Activated CD4-positive, alpha-beta T cell treated with anti-CD3 and anti-CD28 coated beads, Interleukin-10, Interleukin-2, amounts not matched to agents 100 ng/mL and 50 ng/mL, durations not matched to agents 16 hours and 8 hours (primary cell): Measurements from ENCODE around the gene NKAPL.

Experiments used
- DNase-seq: peaks from one replicate; pipeline ENCODE4 v3.0.0-alpha.2; 2020

NKAPL gene

DNA sequence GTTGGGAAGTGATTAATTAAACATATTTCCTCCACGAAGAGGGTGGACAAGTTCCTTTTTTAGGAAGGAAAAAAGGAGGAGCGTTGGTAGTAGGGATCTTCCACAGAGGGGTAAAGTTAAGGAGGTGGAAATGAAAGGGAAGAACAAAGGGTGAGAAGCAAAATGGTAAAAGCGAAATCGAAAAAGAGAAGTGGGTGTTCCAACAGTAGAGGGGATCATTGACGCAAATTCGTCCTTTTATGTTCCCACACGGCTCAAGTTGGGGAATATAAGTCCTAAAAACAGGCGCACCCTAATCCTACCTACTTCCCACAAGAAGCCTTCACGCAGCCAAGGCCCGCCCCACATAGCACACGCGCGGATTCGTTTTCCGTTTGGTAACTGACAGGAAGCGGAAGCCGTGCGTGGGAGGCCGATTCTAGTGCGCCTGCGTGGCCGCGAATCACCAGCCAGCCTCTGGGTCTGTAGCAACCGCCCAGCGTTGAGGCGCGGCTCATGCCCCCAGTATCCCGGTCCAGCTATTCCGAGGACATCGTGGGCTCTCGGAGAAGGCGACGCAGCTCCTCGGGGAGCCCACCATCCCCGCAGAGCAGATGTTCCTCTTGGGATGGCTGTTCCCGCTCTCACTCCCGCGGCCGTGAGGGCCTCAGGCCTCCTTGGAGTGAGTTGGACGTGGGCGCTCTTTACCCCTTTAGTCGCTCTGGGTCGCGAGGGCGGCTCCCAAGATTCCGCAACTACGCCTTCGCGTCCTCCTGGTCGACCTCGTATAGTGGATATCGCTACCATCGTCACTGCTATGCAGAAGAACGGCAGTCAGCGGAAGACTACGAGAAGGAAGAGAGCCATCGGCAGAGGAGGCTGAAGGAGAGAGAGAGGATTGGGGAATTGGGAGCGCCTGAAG lies at the start of gene NKAPL:
Gene NKAPL, plus strand, starts transcription at position 421 of the 901 bp plus-strand sequence. Its CDS starts 75 bp downstream, at position 496.
- DNase-seq: peak; percentile 34

GRCh38 chr6:28209753-28210535 lies 49.2 kb upstream of the NKAPL start:
- no peak for DNase-seq

- peak; percentile 26 for DNase-seq
These were observed 47.1 kb upstream of the NKAPL start for GRCh38 chr6:28211840-28212509.

- peak; percentile 88 for DNase-seq
These were observed 46.4 kb upstream of the NKAPL start for GRCh38 chr6:28212510-28213212.

DNA sequence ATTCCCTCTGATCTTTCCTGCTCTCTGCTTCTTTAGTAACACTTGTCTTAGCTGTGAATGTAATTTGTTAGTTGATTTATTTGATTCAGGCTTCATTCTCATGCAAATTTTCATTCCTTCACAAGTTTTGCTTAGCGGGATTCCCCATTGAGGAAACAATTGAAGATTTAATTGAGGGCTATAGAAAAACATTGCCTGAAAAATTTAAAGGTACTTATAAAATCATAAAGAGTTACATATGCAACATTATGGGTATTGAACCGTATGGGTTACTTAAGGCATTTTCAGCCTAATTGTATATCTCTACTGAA lies 45.9 kb upstream of the NKAPL start:
- DNase-seq: no peak

GRCh38 chr6:28215425-28215824 lies 43.7 kb upstream of the NKAPL start:
- no peak for DNase-seq

DNA sequence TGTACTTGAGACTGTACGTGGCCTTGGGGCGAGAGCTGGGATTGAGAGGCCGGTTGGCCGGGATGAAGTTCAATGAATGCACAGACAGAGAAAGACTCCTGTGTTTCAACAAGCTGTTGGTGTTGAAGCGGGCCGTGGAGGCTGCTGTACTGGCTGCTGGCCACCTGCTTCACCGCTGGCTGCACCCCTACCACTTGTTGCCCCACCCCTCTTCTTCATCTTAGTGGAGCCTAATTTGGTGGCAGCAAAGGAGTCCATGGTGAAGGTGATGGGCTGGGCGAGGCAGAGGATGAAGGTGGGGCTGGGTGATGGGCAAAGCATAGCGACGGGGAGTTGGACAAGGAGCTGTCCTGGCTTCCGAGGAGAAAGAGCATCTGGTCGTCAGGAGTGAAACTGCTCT lies 41.2 kb upstream of the NKAPL start:
- no peak for DNase-seq

- DNase-seq: peak; percentile 44
These were observed 40.5 kb upstream of the NKAPL start for GRCh38 chr6:28218312-28219248.

DNA sequence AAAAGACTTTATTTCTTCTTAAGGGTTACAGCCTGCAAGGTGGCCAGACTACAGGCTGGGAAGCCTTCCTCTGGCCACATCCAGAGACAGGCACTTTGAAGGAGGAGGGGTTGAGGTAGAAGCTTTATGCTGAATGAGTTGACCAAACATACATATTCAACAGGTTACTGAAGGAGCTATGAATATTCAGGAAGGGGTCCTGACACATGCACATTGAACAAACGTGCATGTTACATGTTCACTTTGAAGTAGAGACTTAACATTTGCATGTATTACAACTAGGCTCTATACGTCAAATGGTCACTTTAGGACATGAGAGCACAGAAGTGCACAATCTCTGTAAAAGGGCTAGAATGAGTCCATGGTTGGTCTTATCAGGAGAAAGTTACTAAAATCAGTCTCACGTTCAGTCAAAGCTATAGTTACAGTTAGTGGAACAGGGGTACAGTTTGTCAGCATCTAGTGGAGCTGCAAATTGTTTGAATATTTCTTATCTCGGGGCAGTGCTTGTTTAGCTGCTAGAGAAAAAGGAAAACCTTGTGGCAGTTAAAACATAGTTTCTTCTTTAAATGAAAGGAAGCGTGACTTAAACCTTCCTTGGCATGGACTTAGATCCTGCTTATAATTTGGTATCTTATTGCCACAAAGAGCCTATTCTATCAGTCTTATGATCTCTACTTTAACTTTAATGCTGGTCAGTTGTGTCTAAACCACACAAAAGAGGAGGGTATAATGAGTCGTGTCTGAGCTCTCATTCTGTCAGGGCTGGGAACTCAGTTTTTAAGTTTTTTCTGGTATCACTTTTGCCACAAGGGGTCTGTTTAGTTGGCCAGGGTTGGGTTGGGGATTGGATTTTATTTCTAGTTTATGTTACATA lies 38.6 kb upstream of the NKAPL start:
- no peak for DNase-seq

DNA sequence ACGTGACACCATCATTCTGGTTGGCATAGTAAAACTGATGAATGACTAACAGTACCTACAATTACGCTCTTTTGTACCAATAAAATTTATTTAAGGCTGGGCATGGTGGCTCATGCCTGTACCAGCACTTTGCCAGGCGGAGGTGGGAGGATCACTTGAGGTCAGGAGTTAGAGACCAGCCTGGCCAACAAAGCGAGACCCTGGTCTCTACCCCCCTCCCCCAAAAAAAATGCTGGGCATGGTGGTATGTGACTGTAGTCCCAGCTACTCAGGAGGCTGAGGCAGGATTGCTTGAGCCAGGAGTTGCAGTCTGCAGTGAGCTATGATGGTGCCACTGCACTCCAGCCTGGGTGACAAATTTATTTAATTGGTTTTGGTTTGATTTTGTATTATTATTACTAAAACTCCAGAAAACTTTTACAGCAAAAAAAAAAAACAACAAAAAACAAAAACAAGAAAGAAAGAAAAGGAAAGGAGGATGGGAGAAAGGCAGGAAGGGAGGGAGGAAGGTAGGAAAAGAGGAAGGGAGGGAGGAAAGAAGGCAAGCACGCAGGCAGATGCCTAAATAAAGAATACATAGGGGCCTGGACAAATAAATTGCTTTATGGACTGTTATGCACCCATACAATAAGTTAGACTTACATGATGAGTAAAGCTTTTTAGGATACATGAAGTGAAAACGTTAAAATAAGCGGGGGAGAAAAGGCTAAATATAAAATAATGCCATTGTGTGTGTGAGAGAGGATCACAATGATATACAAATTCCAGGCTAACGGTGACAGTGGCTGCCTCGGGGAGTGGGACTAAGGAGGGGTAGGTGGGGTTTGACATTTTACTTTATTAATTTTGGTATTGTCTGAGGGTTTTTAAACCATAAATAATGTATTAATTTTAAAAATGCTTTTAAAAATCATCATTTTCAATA lies 34.7 kb upstream of the NKAPL start:
- DNase-seq: no peak

- DNase-seq: peak; percentile 60
These were observed 33.9 kb upstream of the NKAPL start, which contains the start of gene ZSCAN9 for GRCh38 chr6:28225056-28225834. TSS of gene ZSCAN9 (plus strand) at chr6:28225275. CDS start at chr6:28227085, 1,810 bp downstream.

DNA sequence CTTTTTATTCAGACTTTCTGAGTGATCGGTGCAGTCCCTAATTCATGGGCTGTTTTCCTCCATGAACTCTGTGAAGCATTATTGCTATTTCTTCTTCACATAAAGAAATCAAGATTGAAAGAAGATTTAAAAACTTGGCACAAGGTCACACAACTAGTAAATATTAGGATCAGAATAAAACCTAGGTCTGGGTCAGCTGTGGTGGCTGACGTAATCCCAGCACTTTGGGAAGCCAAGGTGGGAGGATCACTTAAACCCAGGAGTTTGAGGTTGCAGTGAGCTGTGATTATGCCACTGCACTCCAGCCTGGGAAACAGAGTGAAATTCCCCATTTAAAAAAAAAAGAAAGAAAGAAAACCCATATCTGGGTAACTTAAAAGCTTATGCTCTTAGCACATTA lies 32.6 kb upstream of the NKAPL start:
- no peak for DNase-seq

- no peak for DNase-seq
These were observed 26.3 kb upstream of the NKAPL start for GRCh38 chr6:28232785-28233184.

DNA sequence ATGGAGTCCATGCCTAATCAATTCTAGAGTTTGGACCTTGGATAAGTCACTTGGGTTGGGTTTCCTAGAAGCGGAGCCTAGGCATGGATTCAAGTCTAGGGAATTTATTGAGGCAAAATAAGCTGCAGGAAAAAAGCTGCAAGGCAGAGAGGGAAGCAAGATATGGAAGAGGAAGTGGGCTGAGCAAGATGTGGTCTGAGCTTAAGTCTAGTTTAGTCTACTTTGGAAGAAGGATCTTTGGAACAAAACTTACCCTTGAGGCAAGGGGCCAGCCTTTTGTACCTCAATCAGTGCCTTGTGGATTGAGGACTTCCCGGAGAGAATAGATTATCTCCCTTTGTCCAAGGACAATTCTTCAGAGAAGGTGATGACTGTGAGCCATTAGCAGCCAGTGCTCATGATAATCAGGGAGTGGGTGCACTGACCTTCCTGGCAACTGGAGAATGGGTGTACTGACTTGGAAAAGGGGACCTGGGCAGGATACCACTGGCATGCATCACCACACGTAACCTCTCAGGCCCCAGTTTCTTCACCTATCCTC lies 23.1 kb upstream of the NKAPL start:
- DNase-seq: no peak

GRCh38 chr6:28239636-28240035 lies 19.5 kb upstream of the NKAPL start:
- no peak for DNase-seq

- DNase-seq: no peak
These were observed 18.6 kb upstream of the NKAPL start for GRCh38 chr6:28240471-28240870.

GRCh38 chr6:28243946-28244345 lies 15.2 kb upstream of the NKAPL start:
- no peak for DNase-seq

DNA sequence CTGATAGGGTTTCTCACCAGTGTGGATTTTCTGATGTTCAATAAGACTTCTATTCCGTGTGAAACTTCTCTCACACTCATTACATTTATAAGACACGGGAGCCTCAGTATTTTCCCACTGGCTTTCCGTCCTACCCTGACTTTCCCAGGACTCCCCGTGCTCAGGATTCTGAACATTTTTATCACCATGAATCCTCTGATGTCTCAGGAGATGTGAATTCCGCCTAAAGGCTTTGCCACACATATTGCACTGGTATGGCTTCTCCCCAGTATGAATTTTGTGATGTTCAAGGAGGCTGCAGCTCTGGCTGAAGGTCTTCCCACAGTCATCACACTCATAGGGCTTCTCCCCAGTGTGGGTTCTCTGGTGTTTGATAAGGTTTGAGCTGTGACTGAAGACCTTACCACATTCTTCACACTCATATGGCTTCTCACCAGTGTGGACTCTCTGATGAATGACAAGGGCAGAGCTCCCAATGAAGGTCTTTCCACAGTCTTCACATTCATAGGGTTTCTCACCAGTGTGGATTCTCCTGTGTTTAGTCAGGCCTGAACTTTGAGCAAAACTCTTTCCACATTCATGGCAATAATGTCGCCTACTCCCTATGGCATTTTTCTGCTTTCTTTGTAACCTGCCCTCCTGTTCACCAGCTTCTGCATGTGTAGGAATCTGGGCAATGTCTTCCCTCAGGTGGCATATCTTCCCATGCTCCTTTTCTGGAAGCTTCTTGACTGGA lies 13.7 kb upstream of the NKAPL start:
- DNase-seq: no peak
